ENCODE measurements around the gene NDUFB2. TPM values are rescaled to one million over a fixed set of nuclear protein-coding genes. Genes with fewer than 3 reads are reported as not detected.
"Not testable (repeated sequence)": the region's sequence is repeated elsewhere in the genome, so short reads cannot be mapped to it uniquely, and the experiment has no call there.

NDUFB2 gene
- total and polyA plus RNA-seq, 4 experiments from 2014 or later: 94.4 to 639 (median 254) TPM

DNA sequence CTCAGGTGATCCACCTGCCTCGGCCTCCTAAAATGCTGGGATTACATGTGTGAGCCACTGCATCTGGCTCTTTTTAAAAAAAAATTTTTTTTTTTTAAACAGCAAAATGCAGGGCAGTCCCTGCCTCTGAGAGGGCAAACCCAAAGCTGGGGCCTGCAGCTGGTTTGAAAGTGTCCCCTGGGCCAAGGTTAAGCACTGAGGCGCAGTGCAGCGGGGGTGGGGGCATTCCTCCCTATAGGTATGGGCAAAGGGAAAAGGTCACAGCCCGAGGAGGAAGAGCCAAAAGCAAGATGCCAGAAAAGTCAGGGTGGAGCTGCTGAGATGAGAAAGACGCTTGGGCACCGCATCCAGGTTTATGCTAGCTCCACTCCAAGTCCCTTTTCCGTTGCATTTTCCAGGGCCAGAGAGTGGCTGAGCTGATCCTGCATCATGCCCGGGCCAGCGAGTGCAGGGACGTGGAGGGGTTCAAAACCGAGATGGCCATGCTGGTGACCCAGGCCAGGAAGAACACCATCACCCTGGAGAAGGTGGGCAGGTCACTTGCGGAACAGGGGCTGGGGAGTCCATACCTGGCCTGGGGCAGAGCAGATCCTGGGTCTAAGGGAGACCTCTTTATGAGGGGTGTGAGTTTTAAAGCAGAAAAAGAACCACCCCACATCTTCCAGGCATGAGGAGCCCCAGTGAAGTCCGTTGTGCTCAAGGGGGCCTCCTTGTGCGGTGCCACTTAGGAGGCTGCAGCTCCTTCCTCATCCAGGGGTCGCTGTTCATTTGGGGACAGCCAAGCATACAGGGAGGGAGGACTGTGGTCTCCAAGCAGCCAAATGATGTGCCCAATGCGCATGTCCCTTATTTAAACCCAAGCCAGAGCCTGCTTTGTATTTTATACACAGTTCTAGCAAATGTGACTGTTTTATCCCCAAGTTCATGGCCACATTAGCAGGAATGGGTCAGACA lies 7.0 kb upstream of the NDUFB2 start:
- no peak for DNase-seq
- H3K27ac Mint-ChIP-seq: no peak overlapping the region
- Histone ChIP-seq H3K27me3 (ENCODE audit: insufficient read depth, low read length) (no peaks in the 10 kb centered on the region), H3K9me3 (ENCODE audit: control insufficient read depth in 1 of 2, low read length in 2 of 2) (no peaks in the 10 kb centered on the region), H3K27ac (ENCODE audit: low read depth, low read length) (no peak overlapping the region), H3K36me3 (ENCODE audit: insufficient read depth, low read length) (peaks cover 7% of the 10 kb centered on the region), H3K4me3 (ENCODE audit: low read length in 2 of 2) (no peak overlapping the region), H3K4me1 (ENCODE audit: insufficient read depth, low read length) (no peaks in the 10 kb centered on the region)
- ChIA-PET CTCF (ENCODE audit: partially characterized antibody) (no interaction called here), POLR2A (ENCODE audit: partially characterized antibody) (no interaction called here)
- H3K4me1 Mint-ChIP-seq: no peaks in the 10 kb centered on the region
- no peaks in the 10 kb centered on the region for H3K27me3 Mint-ChIP-seq
- intact Hi-C loops (cut with micrococcal nuclease): loop anchor here (10.0 kb wide), 1 partner anchor 1045 kb away; the partner anchor contains the start of gene SSBP1
- peaks cover 0 to 1% (median 0%) of the 10 kb centered on the region in 8 donors for H3K9me3 Mint-ChIP-seq
- H3K4me3 Mint-ChIP-seq: no peak overlapping the region
- H3K36me3 Mint-ChIP-seq: peaks cover 20 to 43% of the 10 kb centered on the region in 2 donors

DNA sequence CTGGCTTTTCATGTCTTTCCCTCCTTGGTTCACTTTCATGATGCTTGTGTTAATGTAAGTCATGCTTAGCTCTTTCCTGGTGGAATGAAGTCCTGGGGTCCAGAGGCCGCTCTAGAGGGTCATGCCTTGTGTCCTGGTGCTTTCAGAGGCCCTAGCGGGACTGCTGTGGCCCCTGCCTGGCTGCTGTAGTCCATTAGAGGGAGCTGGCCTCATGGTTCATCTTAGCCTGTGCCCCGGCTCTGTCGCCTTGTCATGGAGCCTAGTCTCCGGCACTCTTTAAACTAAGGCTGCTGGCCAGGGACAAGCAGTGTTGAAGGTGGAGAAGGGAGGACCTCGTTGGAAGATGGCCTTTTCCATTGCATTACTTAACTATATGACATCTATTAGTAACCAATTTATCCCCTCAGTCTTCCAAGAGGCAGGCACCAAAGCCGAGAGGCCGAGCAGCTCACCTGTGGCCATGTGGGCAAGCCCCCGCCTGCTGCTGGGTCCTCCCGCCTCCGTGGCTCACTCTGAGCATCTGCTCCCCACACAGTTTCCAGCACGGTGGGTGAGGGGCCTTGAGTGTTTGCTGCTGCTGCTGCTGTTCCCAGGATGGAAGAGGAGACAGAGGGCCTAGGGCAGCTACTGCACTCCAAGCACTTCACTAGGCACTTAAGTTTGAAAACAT lies 5.0 kb upstream of the NDUFB2 start:
- Histone ChIP-seq H3K27me3 (ENCODE audit: insufficient read depth, low read length) (no peaks in the 10 kb centered on the region), H3K9me3 (ENCODE audit: control insufficient read depth in 1 of 2, low read length in 2 of 2) (no peaks in the 10 kb centered on the region), H3K4me3 (ENCODE audit: low read length in 2 of 2) (no peak overlapping the region), H3K27ac (ENCODE audit: low read depth, low read length) (no peak overlapping the region), H3K36me3 (ENCODE audit: insufficient read depth, low read length) (peaks cover 7% of the 10 kb centered on the region), H3K4me1 (ENCODE audit: insufficient read depth, low read length) (peaks cover 8% of the 10 kb centered on the region)
- Mint-ChIP-seq H3K36me3 (peaks cover 16 to 38% of the 10 kb centered on the region in 2 donors), H3K4me1 (peaks cover 4 to 10% (median 8%) of the 10 kb centered on the region in 4 donors), H3K9me3 (no peaks in the 10 kb centered on the region), H3K27ac (peak overlapping the region in 2 of 7 donors; percentile 30 to 31), H3K27me3 (no peaks in the 10 kb centered on the region), H3K4me3 (no peak overlapping the region)
- CTCF ChIA-PET (ENCODE audit: partially characterized antibody): no interaction called here
- DNase-seq: no peak
- intact Hi-C loops (cut with micrococcal nuclease): loop anchor here (10.0 kb wide), 1 partner anchor 1043 kb away; the partner anchor contains the start of gene SSBP1
- POLR2A ChIA-PET (ENCODE audit: partially characterized antibody): no interaction called here

DNA sequence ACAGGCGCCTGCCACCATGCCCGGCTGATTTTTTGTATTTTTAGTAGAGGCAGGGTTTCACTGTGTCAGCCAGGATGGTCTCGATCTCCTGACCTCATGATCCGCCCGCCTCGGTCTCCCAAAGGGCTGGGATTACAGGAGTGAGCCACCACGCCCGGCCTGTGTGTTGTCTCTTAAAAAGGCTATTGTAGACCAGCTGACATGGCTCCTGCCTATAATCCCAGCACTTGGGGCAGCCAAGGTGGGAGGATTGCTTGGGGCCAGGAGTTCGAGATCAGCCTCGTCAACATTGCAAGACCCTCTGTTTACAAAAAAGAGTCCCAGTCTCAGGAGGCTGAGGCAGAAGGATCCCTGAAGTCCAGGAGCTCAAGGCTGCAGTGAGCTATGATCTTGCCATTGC lies 2.7 kb upstream of the NDUFB2 start:
- peaks cover 22% of the 10 kb centered on the region for H3K4me1 ChIP-seq (ENCODE audit: insufficient read depth, low read length)
- H3K27me3 Mint-ChIP-seq; DNase-seq; H3K27ac ChIP-seq (ENCODE audit: low read depth, low read length); H3K4me3 ChIP-seq (ENCODE audit: low read length in 2 of 2); H3K9me3 ChIP-seq (ENCODE audit: control insufficient read depth in 1 of 2, low read length in 2 of 2); H3K4me3 Mint-ChIP-seq; H3K36me3 ChIP-seq (ENCODE audit: insufficient read depth, low read length); H3K9me3 Mint-ChIP-seq; H3K27me3 ChIP-seq (ENCODE audit: insufficient read depth, low read length); CTCF ChIA-PET (ENCODE audit: partially characterized antibody): not testable (repeated sequence)
- Mint-ChIP-seq H3K36me3 (peaks cover 8 to 28% of the 10 kb centered on the region in 2 donors), H3K27ac (peak overlapping the region in 1 of 7 donors; percentile 30), H3K4me1 (peaks cover 13 to 32% (median 24%) of the 10 kb centered on the region in 4 donors)
- intact Hi-C loops (cut with micrococcal nuclease): loop anchor here (10.0 kb wide), 1 partner anchor 1041 kb away; the partner anchor contains the start of gene SSBP1
- POLR2A ChIA-PET (ENCODE audit: partially characterized antibody): interaction anchor here (6.8 kb wide), 1 partner anchor 20 kb away, joined by 57 read pairs; the partner anchor contains the start of gene ADCK2

DNA sequence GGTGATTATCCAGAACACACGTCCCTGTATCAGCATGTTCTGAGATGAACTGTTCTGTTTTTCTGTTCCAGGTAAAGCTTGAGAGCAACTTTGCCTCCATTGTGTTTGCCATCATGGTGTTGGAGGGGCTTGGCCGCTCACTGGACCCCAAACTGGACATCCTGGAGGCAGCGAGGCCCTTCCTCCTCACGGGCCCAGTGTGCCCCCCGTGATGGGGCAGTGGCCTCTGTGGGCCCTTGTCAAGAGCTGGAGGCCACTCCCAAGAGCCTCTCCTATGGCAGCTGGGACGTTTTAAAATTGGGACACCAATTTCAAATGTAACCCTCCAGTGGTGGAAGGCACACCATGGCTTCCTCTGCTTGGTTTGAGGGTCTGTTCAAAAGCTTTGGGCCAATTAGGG lies 1.9 kb upstream of the NDUFB2 start:
- peaks cover 3% of the 10 kb centered on the region for H3K36me3 ChIP-seq (ENCODE audit: insufficient read depth, low read length)
- Mint-ChIP-seq H3K4me1 (peaks cover 16 to 37% (median 29%) of the 10 kb centered on the region in 4 donors), H3K27ac (peak overlapping the region in 5 of 7 donors; percentile 54 to 98 (median 82)), H3K9me3 (no peaks in the 10 kb centered on the region), H3K36me3 (peaks cover 8 to 31% of the 10 kb centered on the region in 2 donors), H3K4me3 (peak overlapping the region in 1 of 8 donors; percentile 17), H3K27me3 (no peaks in the 10 kb centered on the region)
- intact Hi-C loops (cut with micrococcal nuclease): loop anchor here (10.0 kb wide), 1 partner anchor 1040 kb away; the partner anchor contains the start of gene SSBP1
- no peak for DNase-seq
- ChIA-PET POLR2A (ENCODE audit: partially characterized antibody) (interaction anchor here (1.5 to 6.8 kb wide), 2 partner anchors 21 to 320 kb away, joined by 5 to 57 read pairs; partner anchors contain the start of genes ADCK2 and MRPS33), CTCF (ENCODE audit: partially characterized antibody) (interaction anchor here (2.3 kb wide), 1 partner anchor 320 kb away, joined by 7 read pairs; the partner anchor contains the start of gene MRPS33)
- no peaks in the 10 kb centered on the region for H3K9me3 ChIP-seq (ENCODE audit: control insufficient read depth in 1 of 2, low read length in 2 of 2)
- no peak overlapping the region for H3K4me3 ChIP-seq (ENCODE audit: low read length in 2 of 2)
- H3K27me3 ChIP-seq (ENCODE audit: insufficient read depth, low read length): no peaks in the 10 kb centered on the region
- no peak overlapping the region for H3K27ac ChIP-seq (ENCODE audit: low read depth, low read length)
- peaks cover 28% of the 10 kb centered on the region for H3K4me1 ChIP-seq (ENCODE audit: insufficient read depth, low read length)

DNA sequence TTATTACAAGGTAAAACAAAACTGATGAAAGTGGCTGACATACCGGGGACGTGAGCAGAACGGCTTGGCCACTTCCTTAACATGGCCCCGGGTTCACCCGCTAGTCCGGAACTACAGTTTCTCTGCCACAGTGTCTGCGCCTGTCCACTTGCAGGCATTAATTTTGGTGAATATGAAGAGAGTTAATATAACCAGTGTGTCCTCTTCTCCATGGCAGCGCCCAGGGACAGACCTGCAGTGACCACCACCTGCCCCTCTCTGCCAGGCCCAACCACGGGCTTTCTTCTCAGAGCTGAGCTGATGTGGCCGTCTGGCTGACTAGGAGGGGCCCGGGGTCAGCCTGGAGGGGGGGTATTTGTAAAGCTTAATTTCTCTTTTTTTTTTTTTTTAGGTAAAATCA lies 1.1 kb upstream of the NDUFB2 start:
- CTCF ChIA-PET (ENCODE audit: partially characterized antibody): interaction anchor here (1.4 to 2.3 kb wide), 2 partner anchors 42 to 319 kb away, joined by 6 to 7 read pairs; partner anchors contain the start of gene MRPS33
- no peak overlapping the region for H3K4me3 ChIP-seq (ENCODE audit: low read length in 2 of 2)
- no peaks in the 10 kb centered on the region for H3K27me3 ChIP-seq (ENCODE audit: insufficient read depth, low read length)
- Mint-ChIP-seq H3K36me3 (peaks cover 8 to 26% of the 10 kb centered on the region in 2 donors), H3K4me3 (peak overlapping the region in 4 of 8 donors; percentile 21 to 96 (median 60)), H3K9me3 (no peaks in the 10 kb centered on the region), H3K4me1 (peaks cover 18 to 41% (median 32%) of the 10 kb centered on the region in 4 donors), H3K27ac (peak overlapping the region; percentile 96 to 100 (median 98)), H3K27me3 (no peaks in the 10 kb centered on the region)
- DNase-seq: no peak
- no peaks in the 10 kb centered on the region for H3K36me3 ChIP-seq (ENCODE audit: insufficient read depth, low read length)
- H3K9me3 ChIP-seq (ENCODE audit: control insufficient read depth in 1 of 2, low read length in 2 of 2): no peaks in the 10 kb centered on the region
- H3K27ac ChIP-seq (ENCODE audit: low read depth, low read length): peak overlapping the region; percentile 89
- POLR2A ChIA-PET (ENCODE audit: partially characterized antibody): interaction anchor here (0.6 to 6.8 kb wide), 6 partner anchors 9 to 1658 kb away, joined by 3 to 57 read pairs (median 4); partner anchors contain the start of genes ADCK2, MRPS33 and SSBP1
- intact Hi-C loops (cut with micrococcal nuclease): loop anchor here (10.0 kb wide), 1 partner anchor 1039 kb away; the partner anchor contains the start of gene SSBP1
- peaks cover 32% of the 10 kb centered on the region for H3K4me1 ChIP-seq (ENCODE audit: insufficient read depth, low read length)

DNA sequence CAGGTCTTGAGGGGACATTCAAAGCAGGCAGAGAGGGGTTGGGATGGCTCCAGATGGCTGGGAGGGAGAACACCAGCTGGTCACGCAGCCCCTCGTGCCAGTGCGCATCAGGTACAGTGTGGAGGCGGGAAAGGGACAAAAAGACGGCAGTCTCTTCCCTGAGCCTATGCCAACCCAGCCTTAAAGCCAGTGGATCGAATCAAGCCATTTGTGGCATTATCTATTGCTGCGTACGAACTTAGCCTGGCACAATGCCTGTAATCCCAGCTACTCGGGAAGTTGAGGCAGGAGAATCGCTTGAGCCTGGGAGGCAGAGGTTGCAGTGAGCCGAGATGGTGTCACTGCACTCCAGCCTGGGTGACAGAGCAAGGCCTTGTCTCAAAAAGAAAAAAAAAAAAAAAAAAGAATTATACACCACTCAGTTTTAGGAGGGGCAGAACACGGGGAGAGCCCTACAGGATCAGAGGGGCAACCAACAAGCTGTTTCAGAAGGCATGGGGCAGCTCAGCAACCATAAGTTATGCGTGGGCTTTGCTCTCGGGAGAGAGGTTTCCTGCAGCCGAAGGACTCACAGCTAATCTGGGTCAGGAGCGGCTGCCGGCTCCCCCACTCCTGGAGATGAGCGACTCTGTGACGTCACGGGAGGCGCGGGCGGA lies 356 bp upstream of the NDUFB2 start:
- no peaks in the 10 kb centered on the region for H3K27me3 Mint-ChIP-seq

More for the DNA sequence above, 356 bp upstream of the NDUFB2 start:
- CTCF ChIA-PET (ENCODE audit: partially characterized antibody): interaction anchor here (1.2 to 2.3 kb wide), 3 partner anchors 23 to 318 kb away, joined by 3 to 7 read pairs (median 6); partner anchors contain the start of genes ADCK2 and MRPS33
- Histone ChIP-seq H3K9me3 (ENCODE audit: control insufficient read depth in 1 of 2, low read length in 2 of 2) (no peaks in the 10 kb centered on the region), H3K4me1 (ENCODE audit: insufficient read depth, low read length) (peaks cover 32% of the 10 kb centered on the region), H3K27me3 (ENCODE audit: insufficient read depth, low read length) (no peaks in the 10 kb centered on the region), H3K36me3 (ENCODE audit: insufficient read depth, low read length) (no peaks in the 10 kb centered on the region), H3K4me3 (ENCODE audit: low read length in 2 of 2) (peak overlapping the region in 1 of 2 donors; percentile 92), H3K27ac (ENCODE audit: low read depth, low read length) (peak overlapping the region; percentile 89)
- H3K4me1 Mint-ChIP-seq: peaks cover 18 to 47% (median 32%) of the 10 kb centered on the region in 4 donors
- peaks cover 8 to 24% of the 10 kb centered on the region in 2 donors for H3K36me3 Mint-ChIP-seq
- H3K9me3 Mint-ChIP-seq: no peaks in the 10 kb centered on the region
- POLR2A ChIA-PET (ENCODE audit: partially characterized antibody): interaction anchor here (0.6 to 6.8 kb wide), 8 partner anchors 10 to 1042 kb away, joined by 3 to 57 read pairs (median 4); partner anchors contain the start of genes ADCK2, BRAF, MRPS33 and SSBP1
- H3K4me3 Mint-ChIP-seq: peak overlapping the region; percentile 93 to 98 (median 97)
- DNase-seq: peak in 2 of 5 donors; percentile 92 to 96
- intact Hi-C loops (cut with micrococcal nuclease): loop anchor here (1.0 to 10.0 kb wide), 6 partner anchors 23 to 1039 kb away; partner anchors contain the start of genes BRAF, KDM7A, MKRN1 and MRPS33
- H3K27ac Mint-ChIP-seq: peak overlapping the region; percentile 96 to 100 (median 98)
